Loucy (cell line): ENCODE measurements around the gene TTYH3.

Experiments
- CTCF ChIP-seq: fragments of 200-600 bp; sonication (generic); conservative IDR thresholded peaks from 2 replicates; pipeline ENCODE4 v1.5.1; 2014; ENCODE audit warnings: mild to moderate bottlenecking, antibody characterized with exemption, low read length
- EZH2phosphoT487 ChIP-seq: fragments of 200-600 bp; IDR thresholded peaks from 2 replicates; pipeline ENCODE4 v1.6.1; 2018; ENCODE audit warnings: antibody characterized with exemption, mild to moderate bottlenecking, moderate library complexity, borderline replicate concordance

DNA sequence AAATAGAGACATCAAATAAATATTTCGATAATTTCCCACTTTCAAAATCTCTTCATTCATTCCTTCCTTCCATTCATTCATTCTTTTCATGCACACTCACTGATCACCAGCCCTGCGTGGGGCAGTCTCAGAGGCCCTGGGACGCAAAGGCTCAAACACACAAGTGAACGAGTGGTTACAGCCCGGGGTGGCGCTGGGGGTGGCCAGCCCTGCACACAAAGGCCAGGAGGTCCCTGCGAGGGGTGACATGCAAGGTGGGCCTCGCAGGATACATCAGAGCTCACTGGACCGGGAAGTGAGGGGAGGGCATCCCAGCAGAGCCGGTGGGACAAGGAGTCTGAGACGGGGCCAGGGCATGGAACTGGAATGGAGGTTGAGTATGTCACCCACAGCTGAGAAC lies 29.9 kb upstream of the TTYH3 start:
- TF ChIP-seq CTCF (no peak), EZH2phosphoT487 (no peak)
